ENCODE measurements around the gene MCF2L.

- TF ChIP-seq POLR2A (IDR thresholded peaks at IDR 0.05; ENCODE audit: low read depth, low read length) (no peak), POU2F2 (IDR thresholded peaks at IDR 0.05; ENCODE audit: low read depth, low read length) (no peak), SPI1 (IDR thresholded peaks at IDR 0.05; ENCODE audit: low read depth, low read length) (no peak), TAF1 (IDR thresholded peaks at IDR 0.05; ENCODE audit: low read depth, low read length) (no peak), POLR2AphosphoS5 (IDR thresholded peaks at IDR 0.05; ENCODE audit: low read depth, low read length) (no peak), PAX5 (IDR thresholded peaks at IDR 0.05; ENCODE audit: insufficient read depth, low read length, severe bottlenecking) (no peak)
Observed at GRCh38 chr13:113119822-113120189, 150.8 kb downstream of the MCF2L start.

Measured in GM12891 (cell line).